A549 (cell line): ENCODE results near the gene CALML5.

ENCODE experiments used
- BHLHE40 ChIP-seq: IDR thresholded peaks from 2 replicates; pipeline ENCODE4 v1.6.1; 2012; ENCODE audit warnings: low read depth, low read length, inconsistent platforms
- CTCF ChIP-seq: fragments of >200 bp; sonication (Bioruptor Twin); formaldehyde crosslinking; IDR thresholded peaks from 3 replicates; pipeline ENCODE4 v1.5.1; 2016
- EP300 ChIP-seq, 2 experiments: fragments of >200 bp; sonication (Bioruptor Twin); formaldehyde crosslinking; IDR thresholded peaks; 2 replicates in 1 of 2; 3 replicates in 1 of 2; pipeline ENCODE4 v1.6.1; 2016 to 2017
- ESRRA ChIP-seq: fragments of 150-350 bp; IDR thresholded peaks from 2 replicates; pipeline ENCODE4 v1.6.1; 2014; ENCODE audit warnings: mild to moderate bottlenecking, low read length, borderline replicate concordance
- MAFK ChIP-seq: fragments of 450-650 bp; IDR thresholded peaks from 2 replicates; pipeline ENCODE4 v1.6.1; 2014; ENCODE audit not compliant: partially characterized antibody
- NFE2L2 ChIP-seq: fragments of 150-350 bp; conservative IDR thresholded peaks from 2 replicates; pipeline ENCODE4 v1.6.1; 2014; ENCODE audit warnings: low read length
- POLR2A ChIP-seq: IDR thresholded peaks from 2 replicates; pipeline ENCODE4 v1.6.1; 2012; ENCODE audit warnings: mild to moderate bottlenecking, low read length
- TF ChIP-seq, protein P1 (sequence below): fragments of 450-650 bp; IDR thresholded peaks from 2 replicates; pipeline ENCODE4 v1.6.1; 2014; ENCODE audit warnings: antibody characterized with exemption

- no peak for TF ChIP-seq ESRRA
- no peak for TF ChIP-seq CTCF
- TF ChIP-seq POLR2A = no peak
- no peak for TF ChIP-seq MAFK
- TF ChIP-seq, protein P1, sequence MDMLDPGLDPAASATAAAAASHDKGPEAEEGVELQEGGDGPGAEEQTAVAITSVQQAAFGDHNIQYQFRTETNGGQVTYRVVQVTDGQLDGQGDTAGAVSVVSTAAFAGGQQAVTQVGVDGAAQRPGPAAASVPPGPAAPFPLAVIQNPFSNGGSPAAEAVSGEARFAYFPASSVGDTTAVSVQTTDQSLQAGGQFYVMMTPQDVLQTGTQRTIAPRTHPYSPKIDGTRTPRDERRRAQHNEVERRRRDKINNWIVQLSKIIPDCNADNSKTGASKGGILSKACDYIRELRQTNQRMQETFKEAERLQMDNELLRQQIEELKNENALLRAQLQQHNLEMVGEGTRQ = no peak
- TF ChIP-seq BHLHE40 = no peak
- no peak for TF ChIP-seq EP300 (IDR thresholded peaks at IDR 0.05)
- no peak for TF ChIP-seq NFE2L2
These were observed 2.8 kb downstream of the CALML5 start for GRCh38 chr10:5496261-5497250.
